Inflammatory macrophage treated with lipopolysaccharide for 1 hour (primary cell): ENCODE measurements around the gene CKAP4.

Source experiments
- DNase-seq, 2 donors: peaks; one replicate each; pipeline ENCODE4 v3.0.0-alpha.2; 2020 to 2022

The CKAP4 gene

DNA sequence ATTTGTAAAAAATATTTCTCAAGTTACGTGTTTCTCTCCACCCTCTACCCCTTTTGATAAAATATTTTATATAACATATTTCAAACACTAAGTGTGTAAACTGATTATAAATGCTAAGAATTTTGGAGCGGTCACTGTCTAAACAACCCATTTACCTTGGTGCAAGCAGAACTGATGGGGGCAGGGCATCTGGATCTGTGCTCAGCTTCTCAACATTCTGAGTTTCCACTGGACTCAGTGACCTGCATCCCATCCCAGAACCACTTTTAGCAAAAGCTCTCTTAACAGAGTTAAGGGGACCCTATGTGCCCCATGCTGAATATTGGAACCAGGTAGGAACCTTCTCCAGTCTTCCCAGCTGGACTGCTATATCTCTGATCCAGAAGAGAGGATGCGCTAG lies 53.5 kb downstream of the CKAP4 start:
- no peak for DNase-seq

DNA sequence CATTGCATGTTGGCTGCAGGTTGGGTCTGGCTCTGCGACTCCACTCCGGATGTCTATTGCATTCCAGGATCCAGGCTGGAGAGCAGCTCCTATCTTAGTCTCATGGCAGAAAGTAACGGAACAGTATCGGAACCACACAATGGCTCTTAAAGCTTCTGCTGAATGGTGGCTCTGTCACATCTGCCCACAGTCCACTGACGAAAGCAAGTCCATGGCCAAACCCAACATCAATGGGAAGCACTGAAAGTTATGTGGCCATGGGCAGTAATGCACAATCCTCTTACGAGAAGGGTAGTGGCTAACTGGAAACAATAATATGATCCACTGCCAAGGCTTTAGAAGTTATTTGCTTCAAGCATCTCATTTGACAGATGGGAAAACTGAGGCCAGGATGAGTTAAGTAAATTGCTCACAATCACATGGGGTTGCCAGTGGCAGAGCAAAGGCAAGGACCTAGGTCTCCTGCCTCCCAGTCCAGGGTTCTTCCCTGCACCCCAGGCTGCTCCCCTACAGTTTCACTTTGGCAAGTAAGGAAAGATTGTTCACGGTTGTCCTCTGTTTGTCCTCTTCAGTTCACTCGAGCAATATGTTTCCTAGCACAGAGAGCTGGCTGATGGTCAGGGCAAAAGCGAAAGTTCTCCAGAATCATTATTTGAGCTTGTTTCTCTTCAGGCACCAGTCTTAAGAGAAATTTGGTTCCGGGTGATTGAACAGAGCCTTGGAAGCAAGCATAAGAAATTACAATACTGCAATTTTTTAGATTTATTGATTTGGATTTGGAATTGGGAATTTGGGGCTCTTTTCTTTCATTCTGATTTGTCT lies 54.2 kb downstream of the CKAP4 start:
- DNase-seq: no peak

DNA sequence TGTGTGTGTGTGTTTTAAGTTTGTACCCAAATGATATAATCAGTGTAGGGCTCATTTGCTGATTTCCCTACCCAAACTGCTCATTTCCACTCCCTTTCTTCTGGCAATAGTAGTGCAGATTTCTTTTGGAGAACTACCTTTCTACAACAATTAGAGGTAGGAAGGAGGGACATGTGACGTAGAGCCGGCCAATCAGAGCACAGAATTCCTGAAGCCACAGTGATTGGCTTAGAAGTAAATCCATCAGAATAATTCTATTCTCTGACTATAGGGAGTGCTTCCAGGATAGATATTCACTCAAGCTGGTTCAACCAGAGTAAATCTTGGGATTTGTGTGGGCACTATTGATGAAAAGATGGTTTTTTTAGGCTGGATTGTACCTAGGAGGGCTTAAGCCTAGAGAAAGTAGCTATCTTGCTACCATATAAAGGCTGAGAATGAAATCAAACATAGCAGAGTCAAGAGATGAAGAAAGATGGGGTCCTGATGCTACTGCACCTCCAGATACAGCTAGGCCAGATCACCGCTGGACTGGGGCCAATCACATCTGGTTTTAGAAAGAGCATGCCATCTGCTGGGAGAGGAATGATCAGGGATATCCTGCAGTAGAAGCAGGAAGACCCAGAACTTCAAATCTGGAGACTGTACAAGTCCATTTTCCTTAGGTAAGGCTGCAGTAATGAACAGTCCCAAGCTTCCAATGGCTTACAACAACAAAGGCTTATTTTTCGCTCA lies 55.0 kb downstream of the CKAP4 start:
- no peak for DNase-seq

DNA sequence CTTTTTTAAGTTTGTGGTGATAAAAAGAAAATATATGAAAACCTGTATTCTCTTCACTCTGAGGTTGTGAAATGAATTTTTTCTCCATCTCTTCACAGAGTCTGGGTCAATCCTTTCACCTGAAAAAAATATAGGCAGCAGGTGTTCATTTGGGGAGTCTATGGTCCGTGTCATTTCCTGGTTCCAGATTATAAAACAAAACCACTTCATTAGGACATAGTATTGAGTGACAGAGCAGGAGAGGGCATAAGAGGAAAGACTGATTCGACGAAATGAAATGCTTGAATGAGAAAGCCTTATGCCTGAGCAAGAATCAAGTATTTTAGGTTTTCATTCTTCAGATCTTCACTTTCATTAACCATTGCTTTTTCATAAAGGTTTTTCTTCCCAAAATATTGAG lies 57.2 kb downstream of the CKAP4 start:
- DNase-seq: no peak

DNA sequence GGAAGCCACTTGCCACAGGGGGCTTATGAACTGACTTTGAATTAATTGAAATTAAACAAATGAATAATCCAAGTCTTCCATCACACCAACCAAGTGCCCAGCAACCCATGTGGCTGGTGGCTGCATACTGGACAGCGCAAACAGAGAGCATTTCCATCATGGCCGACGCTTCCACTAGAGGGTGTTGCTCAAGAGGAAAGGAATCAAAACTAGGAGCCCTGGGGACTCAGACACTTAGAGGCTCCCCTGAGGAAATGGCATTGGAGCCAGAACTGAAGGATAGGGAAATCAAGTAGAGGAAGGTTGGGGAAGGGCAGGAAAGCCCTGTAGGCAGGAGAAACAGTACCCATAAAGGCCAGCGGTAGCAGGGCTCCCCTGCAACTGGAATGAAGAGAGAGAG lies 58.5 kb downstream of the CKAP4 start:
- no peak for DNase-seq

DNA sequence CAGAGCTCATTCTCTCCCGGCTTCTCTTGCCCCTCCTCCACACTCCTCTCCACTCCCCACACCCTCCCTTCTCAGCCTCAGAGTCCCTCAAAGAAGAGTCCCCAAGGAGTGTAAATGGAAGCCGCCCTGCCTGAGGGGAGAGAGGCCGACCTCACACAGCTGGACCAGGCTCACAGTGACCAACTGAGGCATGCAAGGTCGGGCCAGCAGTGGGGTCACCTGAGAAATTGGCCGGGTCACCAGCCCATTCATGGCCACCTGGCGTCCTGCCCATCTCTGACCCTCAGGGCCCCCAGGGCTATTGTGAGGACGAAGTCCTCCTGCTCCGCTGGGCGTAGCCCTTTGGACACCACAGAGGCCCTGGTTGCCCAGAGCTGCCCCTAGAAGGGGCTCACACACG lies 59.6 kb downstream of the CKAP4 start:
- no peak for DNase-seq
